ENCODE data around the gene PCBP3.

Gene PCBP3

DNA sequence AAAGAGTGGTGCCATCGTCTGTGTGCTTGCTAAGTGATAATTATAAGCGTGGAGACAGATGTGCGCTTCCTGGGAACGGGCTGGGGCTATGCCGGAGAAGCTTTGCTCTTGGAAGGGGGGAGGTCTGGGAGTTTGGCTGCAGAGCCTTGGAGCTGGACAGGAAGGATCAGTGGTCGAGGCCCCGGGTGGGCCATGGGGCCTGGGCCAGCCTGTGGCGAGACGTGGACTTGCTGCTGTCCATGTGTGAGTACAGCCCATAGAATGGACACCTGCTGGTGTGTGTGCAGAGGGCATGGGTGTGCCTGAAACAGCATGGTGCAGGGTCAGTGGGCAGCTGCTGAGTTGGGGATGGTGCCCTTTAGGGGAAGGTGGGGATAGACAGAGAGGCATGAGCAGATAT lies 121.3 kb downstream of the PCBP3 start:
- no peak for DNase-seq

DNA sequence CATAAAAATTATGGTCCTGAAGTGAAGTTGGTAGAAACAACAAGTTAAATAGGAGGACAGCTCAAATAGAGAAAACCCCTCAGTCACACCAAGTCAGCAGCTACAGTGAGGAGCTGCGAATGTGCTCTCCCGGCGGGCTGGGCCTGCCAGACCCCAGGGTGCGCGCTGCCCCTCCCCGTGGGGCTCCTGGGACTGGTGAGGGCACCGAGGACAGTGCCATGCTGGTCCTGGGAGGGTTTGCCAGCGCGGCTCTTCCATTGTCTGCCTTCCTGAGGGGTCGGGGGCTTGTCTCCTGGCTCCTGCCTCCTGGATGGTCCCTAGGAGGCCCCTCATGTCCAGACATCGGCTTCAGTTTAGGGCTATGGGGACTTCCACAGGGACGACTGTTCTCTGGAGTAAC lies 121.8 kb downstream of the PCBP3 start:
- DNase-seq, result no peak

DNA sequence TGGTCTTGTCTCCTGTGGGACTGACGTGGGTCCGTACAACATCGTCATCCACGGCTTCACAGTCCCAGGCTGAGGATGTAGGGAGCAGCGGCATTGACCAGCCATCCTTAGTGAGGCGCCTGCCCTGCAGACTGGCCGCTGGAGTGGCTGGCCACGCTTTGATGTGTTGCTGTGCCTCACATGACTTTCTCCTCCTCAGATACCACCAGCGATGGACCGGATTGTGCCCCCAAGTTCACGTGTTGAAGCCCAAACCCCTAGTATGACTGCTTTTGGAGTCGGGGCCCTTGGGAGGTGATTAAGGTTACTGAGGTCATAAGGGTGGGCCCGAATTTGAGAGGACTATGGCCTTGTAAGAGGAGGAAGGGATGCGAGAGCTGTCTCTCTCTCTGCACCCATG lies 122.5 kb downstream of the PCBP3 start:
- DNase-seq, result no peak

DNA sequence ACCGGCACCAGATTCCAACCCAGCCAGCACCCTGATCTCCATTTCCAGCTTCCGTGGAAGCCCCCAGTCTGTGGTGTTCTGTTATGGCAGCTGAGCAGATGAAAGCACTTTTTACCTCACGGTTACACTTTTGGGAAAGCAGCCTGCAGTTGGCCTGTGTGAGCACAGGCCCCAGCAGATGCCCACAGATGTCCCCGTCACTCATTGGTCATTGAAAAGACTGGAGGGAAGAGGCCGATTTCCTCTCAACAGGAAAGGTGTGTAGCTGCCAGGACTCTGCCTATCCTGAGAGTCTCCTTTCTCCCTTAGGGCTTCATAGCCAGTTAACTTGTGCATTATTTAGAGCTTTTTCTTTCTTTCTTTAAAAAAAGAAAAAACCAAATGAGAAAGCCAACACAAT lies 123.0 kb downstream of the PCBP3 start:
- no peak for DNase-seq

DNA sequence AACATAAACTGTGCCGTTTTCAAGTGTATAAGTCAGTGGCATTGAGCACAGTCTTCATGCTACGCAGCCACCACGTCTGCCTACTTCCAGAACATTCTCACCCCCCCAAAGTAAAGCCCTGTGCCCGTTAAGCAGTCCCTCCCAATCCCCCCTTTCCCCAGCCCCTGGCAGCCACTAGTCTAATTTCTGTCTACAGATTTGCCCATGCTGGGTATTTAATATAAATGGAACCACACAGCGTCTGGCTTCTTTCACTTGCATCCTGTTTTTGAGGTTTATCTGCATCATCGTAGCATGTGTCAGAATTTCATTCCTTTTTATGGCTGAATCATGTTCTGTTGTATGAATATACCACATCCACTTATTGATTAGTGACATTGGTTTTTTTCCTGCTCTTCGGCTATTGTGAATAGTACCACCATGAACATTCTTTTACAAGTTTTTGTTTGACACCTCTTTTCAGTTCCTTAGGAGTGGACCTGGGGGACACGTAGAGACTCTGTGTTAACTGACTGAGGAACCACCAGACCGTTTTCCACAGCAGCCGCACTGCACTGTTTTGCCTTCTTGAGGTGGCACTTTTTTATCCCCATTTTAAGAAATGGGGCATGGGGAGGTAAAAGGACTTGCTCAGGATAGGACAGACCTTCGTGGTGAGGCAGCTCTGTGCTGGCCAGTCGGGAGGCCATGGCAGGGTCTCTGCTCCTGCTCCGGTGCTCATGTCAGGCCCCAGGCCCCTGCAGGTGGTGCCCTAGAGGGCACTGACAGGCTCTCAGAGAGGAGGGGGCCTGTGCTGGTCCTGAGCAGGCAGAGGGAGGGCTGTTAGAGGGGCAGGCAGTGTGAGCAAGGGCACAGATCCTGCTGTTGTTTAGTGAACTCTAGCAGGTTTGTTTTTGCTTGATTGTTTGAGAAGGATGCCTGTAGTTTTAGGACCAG lies 123.8 kb downstream of the PCBP3 start:
- DNase-seq, result no peak

DNA sequence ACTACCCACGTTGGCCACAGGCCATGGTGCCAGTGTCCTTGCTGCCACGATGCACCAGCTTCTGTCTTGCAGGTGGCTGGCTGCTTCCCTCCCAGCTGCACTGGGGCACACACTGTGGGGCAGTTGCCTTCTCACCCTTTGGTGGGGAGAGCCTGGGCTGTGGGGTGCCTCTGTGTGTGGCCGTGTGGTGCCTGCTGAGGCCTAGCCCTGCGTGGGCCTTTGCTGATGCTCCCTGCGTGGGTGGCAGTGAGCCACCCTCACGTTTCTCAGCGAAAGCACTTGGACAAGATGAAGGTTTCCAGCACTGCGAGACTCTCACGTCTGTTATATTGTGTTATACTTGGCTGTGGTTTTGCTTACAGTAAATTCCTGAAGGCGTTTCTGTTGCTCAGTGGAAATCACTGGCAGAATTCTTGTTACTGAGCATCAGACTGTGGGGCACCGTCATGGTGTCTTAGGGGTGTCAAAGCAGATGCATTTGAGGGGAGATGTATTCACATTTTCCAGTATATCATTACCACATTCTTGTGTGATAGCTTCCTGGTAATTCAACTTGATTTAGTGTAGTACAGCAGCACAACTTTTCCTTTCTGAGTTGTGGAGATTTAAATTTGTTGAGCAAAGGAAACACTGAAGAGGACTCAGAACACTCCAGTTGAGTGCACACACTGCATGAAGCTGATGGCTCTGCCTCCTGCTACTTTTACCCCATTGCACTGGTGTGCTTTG lies 124.7 kb downstream of the PCBP3 start:
- DNase-seq, result no peak

- no peak for DNase-seq
These were observed 125.2 kb downstream of the PCBP3 start for GRCh38 chr21:45768740-45769048.

DNA sequence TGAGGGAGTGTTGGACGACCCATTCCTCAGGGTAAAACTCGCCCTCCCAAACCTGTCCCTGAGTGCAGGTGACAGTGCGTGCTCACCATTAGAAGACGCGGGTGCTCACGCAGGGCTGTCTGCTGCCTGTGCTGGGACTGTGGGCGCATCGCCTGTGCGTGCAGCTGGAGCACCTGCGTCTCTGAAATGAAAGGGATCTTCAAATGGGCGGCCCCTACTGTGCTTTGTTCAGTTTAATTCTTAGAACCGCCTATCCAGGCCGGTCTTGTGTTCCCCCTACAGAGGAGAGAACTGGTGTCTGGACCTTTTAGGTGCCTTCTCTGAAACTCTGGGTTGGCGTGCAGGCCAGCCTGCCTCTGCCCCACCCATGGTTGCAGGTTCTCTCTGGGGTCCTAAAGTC lies 125.8 kb downstream of the PCBP3 start:
- DNase-seq, result no peak

DNA sequence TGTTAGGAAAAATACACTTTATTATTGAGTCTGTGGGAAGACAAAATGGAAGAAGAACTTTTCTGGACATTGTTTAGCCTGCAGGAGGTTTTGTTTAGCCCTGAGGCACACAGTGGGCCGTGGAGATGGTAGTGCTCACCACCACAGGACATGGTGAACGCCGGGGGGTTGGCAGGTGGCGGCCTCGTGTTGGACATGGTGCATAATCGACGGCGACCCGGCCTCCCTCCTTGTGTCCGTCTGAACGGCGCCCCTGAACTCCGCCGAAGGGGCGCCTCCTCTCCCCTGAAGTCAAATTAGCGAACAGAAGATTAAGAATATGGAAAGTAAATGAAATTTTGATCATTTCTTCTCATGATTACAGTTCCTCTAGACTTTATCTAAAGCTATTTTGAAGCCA lies 126.4 kb downstream of the PCBP3 start:
- no peak for DNase-seq

- DNase-seq, result no peak
These were observed 128.7 kb downstream of the PCBP3 start for GRCh38 chr21:45772180-45772579.

DNA sequence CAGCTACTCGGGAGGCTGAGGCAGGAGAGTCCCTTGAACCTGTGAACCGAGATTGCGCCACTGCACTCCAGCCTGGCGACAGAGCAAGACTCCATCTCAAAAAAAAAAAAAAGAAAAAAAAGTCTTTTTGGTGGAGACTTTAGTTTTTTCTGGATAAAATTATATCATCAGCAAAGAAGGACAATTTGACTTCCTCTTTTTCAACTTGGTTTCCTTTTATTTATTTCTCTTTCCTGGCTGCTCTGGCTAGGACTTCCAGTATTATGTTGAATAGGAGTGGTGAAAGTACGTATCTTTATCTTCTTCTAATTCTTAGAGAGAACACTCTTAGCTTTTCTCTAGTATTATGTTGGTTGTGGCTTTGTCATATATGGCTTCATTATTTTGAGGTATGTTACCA lies 130.8 kb downstream of the PCBP3 start:
- no peak for DNase-seq

DNA sequence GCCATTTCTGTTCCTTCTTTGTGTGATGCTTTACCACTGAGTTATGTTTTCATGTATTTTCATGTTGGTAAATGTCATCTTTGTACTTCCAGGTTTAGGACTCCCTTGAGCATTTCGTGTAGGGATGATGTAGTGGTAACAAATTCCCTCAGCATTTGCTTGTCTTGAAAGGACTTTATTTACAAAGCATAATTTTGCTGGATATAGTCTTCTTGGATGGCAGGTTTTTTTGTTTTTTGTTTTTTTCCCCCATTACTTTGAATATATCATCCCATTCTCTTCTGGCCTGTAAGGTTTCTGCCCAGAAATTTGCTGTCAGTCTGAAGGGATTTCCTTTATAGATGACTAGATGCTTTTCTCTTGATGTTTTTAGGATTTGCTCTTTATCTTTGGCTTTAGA lies 133.4 kb downstream of the PCBP3 start:
- DNase-seq, result no peak

DNA sequence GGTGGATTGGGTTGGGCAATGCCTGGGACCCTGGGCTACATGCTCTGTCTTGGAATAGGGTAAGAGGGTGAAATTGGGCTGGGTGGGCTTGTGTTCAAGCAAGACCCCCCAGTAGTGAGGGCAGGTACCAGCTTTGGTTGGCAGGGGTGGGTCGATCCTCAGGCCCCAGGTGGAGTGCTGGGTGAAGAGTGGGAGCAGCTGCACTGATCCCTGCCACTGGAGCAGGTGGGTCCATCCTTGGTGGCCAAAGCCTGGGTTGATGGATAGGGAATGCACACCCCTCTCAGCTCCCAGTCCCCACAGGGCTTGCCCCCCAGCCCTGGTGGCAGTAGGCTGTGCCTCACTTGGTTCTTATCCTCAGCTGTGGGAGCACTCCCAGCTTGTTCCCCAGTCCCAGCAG lies 135.2 kb downstream of the PCBP3 start:
- no peak for DNase-seq

GRCh38 chr21:45779226-45779625 lies 135.7 kb downstream of the PCBP3 start:
- no peak for DNase-seq

DNA sequence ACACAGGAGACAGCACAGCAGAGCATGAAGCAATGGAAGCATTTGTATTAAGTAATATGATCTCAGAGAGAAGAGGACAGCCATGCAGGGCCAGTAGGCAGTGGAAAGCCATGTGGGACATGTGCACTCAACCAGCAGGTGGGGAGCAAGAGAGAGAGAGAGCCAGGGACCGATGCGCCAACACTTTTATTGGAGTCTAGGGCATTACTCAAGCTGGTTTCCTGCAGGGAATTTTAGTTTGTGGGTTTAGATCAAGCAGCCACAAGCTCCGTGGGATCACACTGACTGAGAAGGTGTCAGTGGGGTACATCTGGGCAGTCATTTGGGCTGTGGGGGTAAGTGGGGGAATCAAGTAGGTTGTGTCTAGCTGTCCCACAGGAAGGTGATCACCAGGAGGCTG lies 137.1 kb downstream of the PCBP3 start:
- no peak for DNase-seq

GRCh38 chr21:45781741-45782140 lies 138.2 kb downstream of the PCBP3 start:
- DNase-seq, result no peak

DNA sequence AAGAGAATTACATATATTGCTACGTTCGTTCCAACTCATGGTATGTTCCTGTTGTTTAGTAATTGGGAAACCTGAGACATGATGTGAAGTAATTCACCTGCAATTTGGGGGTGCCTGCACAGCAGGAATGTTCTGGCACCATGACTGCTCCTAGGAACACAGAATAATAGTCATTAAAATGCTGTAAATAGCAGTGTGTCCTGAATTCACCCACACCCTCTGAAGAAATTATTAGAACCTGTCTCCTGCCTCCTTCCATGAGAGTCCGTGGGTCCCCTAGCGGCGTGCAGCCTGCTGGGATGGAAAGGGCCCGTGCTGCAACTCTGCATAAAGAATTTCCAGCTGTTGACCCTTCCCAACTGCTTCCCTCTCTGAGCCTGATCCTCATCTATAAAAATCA lies 143.1 kb downstream of the PCBP3 start:
- DNase-seq, result no peak

DNA sequence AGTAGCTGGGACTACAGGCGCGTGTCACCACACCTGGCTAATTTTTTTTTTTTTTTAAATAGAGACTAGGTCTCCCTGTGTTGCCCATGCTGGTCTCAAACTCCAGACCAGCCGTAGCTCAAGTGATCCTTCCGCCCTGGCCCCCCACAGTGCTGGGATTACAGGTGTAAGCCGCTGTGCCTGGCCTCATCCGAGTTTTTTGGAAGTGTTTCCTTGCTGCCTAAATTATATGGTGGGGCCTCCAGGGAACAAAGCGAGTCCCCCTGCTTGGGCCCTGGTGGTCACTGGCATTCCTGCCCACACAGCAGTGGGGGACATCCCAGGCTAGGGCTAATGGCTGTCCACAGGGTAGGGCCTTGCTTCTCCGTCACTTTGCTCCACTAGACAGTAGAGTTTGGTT lies 143.8 kb downstream of the PCBP3 start:
- DNase-seq, result no peak

DNA sequence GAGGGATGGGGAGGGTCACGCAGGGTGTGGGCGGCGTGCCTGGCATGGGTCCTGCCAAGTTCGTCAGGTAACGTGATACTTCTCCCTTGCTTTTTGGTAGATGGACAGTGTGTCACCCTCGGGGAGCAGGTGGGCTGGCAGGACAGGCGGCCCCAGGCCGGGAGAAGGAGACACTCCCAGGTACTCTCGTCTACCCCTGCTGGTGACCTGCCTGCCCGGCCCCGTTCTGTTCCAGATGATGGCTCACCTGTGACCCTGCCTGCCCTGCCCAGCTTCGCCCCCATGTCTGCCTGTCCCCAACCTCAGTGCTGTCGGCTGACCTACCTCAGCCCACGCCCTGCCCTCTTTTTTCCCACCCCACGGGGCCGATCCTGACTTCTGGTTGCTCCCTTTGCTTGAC lies 144.7 kb downstream of the PCBP3 start:
- DNase-seq, result no peak

GRCh38 chr21:45788637-45789506 lies 145.3 kb downstream of the PCBP3 start:
- no peak for DNase-seq

DNA sequence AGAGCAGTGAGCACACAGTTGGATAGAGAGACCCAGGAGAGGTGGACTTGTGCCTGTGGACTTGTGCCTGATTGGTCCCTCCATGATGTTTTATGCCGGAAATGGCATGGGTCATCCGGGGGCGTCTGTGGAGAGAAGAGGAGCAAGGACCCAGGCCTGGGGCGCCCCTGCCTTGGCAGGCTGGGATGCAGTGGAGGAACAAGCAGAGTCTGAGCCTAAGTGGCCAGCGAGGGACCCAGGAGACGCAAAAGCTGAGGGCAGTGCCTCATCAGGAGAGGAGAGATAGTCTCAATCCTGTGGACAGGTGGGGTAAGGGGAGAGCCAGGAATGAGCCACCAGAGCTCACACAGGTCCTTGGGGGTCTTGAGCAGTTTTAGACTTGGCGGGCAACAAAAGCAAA lies 146.9 kb downstream of the PCBP3 start:
- DNase-seq, result no peak

DNA sequence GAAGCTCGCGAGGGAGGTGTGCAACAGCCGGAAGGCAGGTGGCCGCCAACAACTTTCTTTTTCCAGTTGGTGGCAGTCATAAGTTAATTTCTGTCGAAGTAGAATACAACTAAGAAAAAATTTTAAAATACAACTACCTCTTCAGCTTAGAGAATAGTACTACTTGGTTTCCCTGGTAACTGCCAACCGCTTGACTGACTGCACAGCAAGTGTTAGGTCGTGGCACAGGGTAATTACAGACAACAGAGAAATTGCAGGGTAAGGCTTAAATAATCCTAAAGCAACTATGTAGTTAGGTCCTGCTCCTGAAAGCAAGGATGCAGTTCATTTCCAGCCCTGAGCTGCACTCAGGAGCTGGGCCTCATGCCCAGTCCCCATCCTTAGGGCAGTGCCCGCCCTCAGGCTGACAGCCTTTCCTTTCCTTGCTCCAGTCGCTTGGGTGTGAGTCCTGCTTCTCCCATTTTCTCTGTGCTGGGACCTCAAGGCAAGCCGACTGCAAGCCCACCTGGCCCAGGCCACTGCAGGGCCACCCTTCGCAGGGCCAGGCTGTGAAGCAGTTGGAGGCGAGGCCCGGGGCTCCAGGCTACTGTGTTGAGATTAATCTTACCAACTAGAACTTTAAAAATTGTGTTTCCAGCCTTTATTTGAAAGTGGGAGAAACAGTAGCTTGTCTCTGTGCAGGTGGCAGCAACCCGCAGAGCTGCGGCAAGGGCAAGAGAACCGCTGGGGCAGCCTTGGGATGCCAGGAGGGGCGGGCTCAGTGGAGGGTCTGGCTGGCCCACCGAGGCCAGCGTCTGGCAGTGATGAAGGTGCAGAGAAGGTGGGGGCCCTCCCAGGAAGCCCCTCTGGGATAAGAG lies 148.3 kb downstream of the PCBP3 start:
- no peak for DNase-seq
